Gastrocnemius medialis (tissue), 4 donors: ENCODE data around the gene LZTS2.

ENCODE experiments used
- POLR2A ChIP-seq, 2 donors: fragments of 450-650 bp; IDR thresholded peaks; one replicate each; pipeline ENCODE4 v1.6.1; 2017; ENCODE audit warnings: antibody characterized with exemption in 2 of 2, mild to moderate bottlenecking in 2 of 2, moderate library complexity in 2 of 2
- TF ChIP-seq, protein P1 (sequence below), 5 experiments: fragments of 450-650 bp in 3 of 5; fragments of 200-600 bp in 2 of 5; sonication (generic) in 2 of 5; IDR thresholded peaks in 4 of 5; conservative IDR thresholded peaks in 1 of 5; 1 replicate in 4 of 5; 2 replicates in 1 of 5; pipeline ENCODE4 v1.5.1; 2016 to 2019; ENCODE audit warnings: antibody characterized with exemption in 5 of 5, mild to moderate bottlenecking in 3 of 5, moderate library complexity in 3 of 5

DNA sequence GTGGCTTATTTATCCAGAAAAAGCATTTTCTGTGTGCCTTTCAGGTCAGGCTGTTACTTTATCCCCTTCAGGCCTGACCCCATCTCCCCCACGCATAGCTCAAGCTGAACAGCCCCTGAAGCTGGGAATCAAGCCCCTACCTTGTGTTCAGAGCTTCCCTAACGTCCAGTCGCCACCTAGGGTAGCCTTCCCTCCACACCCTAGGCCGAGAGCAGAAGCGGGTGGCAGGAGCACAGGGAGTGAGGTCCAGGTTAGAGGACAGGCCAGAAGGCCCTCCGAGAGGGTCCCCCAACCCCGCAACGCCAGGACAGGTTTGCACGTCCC lies 30.8 kb upstream of the LZTS2 start:
- TF ChIP-seq, protein P1, sequence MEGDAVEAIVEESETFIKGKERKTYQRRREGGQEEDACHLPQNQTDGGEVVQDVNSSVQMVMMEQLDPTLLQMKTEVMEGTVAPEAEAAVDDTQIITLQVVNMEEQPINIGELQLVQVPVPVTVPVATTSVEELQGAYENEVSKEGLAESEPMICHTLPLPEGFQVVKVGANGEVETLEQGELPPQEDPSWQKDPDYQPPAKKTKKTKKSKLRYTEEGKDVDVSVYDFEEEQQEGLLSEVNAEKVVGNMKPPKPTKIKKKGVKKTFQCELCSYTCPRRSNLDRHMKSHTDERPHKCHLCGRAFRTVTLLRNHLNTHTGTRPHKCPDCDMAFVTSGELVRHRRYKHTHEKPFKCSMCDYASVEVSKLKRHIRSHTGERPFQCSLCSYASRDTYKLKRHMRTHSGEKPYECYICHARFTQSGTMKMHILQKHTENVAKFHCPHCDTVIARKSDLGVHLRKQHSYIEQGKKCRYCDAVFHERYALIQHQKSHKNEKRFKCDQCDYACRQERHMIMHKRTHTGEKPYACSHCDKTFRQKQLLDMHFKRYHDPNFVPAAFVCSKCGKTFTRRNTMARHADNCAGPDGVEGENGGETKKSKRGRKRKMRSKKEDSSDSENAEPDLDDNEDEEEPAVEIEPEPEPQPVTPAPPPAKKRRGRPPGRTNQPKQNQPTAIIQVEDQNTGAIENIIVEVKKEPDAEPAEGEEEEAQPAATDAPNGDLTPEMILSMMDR (IDR thresholded peaks at IDR 0.05 in 4 of 5, conservative IDR thresholded peaks at IDR 0.05 in 1 of 5), result no peak
- TF ChIP-seq POLR2A (IDR thresholded peaks at IDR 0.05), result no peak
